Chondrocyte (in vitro differentiated cells): ENCODE results near the gene MICALL2. TPM values are rescaled to one million over a fixed set of nuclear protein-coding genes. Genes with fewer than 3 reads are reported as not detected.
A peak's percentile ranks its signal among the peaks of the same experiment; 100 is the strongest.

Source experiments
- DNase-seq: peaks from one replicate; pipeline ENCODE4 v3.0.0; 2021; ENCODE audit warnings: mixed read lengths, low spot score
- H3K27ac Mint-ChIP-seq: one replicate; pipeline ENCODE4 v1.8.0; 2021; ENCODE audit warnings: mild to moderate bottlenecking, moderate library complexity, mixed read lengths; ENCODE audit not compliant: unreplicated experiment
- H3K27me3 Mint-ChIP-seq: 2 replicates; pipeline ENCODE4 v1.8.0; 2021; ENCODE audit warnings: low read depth, mixed read lengths
- H3K36me3 Mint-ChIP-seq: 2 replicates; pipeline ENCODE4 v1.8.0; 2021; ENCODE audit warnings: low read depth, mixed read lengths
- H3K4me1 Mint-ChIP-seq: 2 replicates; pipeline ENCODE4 v1.8.0; 2021; ENCODE audit warnings: low read depth, mild to moderate bottlenecking, mixed read lengths
- H3K4me3 Mint-ChIP-seq: one replicate; pipeline ENCODE4 v1.8.0; 2021; ENCODE audit warnings: mild to moderate bottlenecking, moderate library complexity, mixed read lengths; ENCODE audit not compliant: unreplicated experiment
- H3K9me3 Mint-ChIP-seq: 2 replicates; pipeline ENCODE4 v1.8.0; 2021; ENCODE audit warnings: low read depth, mixed read lengths
- total RNA-seq: library from RNA; stranded (reverse); gene quantifications from 3 replicates; pipeline ENCODE4 v1.2.1, GENCODE V29; 2021
- TF ChIP-seq, protein P1 (sequence below): fragments of 200-600 bp; sonication (generic); IDR thresholded peaks from 2 replicates; pipeline ENCODE4 v1.5.0; 2021; ENCODE audit warnings: antibody characterized with exemption, mild to moderate bottlenecking, moderate library complexity

Gene MICALL2
- total RNA-seq, 1 donor from 2014 or later = 44.5 TPM

GRCh38 chr7:1436608-1437007 lies 22.7 kb downstream of the MICALL2 start:
- TF ChIP-seq, protein P1, sequence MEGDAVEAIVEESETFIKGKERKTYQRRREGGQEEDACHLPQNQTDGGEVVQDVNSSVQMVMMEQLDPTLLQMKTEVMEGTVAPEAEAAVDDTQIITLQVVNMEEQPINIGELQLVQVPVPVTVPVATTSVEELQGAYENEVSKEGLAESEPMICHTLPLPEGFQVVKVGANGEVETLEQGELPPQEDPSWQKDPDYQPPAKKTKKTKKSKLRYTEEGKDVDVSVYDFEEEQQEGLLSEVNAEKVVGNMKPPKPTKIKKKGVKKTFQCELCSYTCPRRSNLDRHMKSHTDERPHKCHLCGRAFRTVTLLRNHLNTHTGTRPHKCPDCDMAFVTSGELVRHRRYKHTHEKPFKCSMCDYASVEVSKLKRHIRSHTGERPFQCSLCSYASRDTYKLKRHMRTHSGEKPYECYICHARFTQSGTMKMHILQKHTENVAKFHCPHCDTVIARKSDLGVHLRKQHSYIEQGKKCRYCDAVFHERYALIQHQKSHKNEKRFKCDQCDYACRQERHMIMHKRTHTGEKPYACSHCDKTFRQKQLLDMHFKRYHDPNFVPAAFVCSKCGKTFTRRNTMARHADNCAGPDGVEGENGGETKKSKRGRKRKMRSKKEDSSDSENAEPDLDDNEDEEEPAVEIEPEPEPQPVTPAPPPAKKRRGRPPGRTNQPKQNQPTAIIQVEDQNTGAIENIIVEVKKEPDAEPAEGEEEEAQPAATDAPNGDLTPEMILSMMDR = no peak
- Mint-ChIP-seq H3K4me1 (peaks cover 6% of the 10 kb centered on the region), H3K27me3 (peaks cover 1% of the 10 kb centered on the region), H3K27ac (no peak overlapping the region), H3K36me3 (peaks cover 14% of the 10 kb centered on the region), H3K9me3 (no peaks in the 10 kb centered on the region), H3K4me3 (no peak overlapping the region)
- no peak for DNase-seq

DNA sequence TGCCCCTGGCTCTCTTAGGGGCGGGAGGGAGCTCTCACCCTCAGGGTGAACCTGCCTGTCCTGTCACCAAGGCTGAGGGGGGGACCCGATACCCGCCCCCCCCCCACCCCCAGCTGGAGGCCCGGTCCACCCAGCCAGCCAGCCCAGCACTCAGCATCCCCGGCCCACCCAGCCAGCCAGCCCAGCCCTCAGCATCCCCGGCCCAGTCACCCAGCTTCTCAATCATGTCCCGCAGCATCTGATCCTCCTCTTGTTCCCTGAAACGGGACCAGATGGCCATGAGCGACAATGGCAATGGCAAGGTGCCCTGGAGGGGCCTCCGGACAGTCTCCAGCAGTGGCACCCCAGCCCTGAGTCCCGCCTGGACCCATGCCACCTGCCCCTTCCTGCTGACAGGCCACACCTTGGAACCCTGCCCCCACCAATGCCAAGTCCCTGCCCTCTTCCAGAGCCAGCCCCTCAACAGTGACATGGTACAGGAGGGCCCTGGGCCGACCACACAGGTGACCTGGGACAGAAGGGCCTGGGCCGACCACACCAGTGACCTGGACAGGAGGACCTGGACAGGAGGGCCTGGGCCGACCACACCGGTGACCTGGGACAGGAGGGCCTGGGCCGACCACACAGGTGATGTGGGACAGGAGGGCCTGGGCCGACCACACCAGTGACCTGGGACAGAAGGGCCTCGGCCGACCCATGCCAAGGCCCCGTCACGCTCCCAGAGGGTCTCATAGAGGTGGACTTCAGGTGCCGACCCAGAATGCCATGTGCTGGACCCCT lies 24.2 kb downstream of the MICALL2 start:
- peaks cover 1% of the 10 kb centered on the region for H3K27me3 Mint-ChIP-seq
- H3K4me1 Mint-ChIP-seq = peaks cover 6% of the 10 kb centered on the region
- DNase-seq = no peak
- peaks cover 13% of the 10 kb centered on the region for H3K36me3 Mint-ChIP-seq
- no peaks in the 10 kb centered on the region for H3K9me3 Mint-ChIP-seq
- H3K27ac Mint-ChIP-seq = no peak overlapping the region
- TF ChIP-seq, protein P1 = no peak
- no peak overlapping the region for H3K4me3 Mint-ChIP-seq

DNA sequence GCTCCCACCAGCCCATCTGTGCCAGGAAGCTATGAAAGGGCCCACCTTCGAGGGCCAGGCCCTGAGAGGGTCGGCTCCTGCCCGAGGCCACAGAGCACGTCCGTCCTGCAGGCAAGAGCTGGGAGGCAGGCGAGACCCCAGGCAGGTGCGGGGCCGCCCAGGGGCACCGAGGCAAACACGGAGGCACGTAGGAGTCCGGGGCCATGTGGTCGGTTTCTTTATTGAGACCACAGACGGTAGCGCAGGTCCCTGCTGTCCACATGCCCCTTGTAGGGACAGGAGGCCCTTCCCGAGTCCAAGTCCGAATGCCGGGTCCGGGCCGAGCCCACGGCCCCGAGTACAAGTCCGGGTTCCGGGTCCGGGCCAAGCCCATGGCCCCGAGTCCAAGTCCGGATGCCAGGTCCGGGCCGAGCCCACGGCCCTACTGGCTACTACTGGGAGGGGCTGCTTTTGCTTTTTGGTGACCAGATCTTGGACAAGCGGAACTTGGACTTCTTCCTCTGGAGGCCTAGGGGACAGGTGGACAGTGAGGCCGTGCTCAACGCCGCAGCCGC lies 25.0 kb downstream of the MICALL2 start:
- no peaks in the 10 kb centered on the region for H3K9me3 Mint-ChIP-seq
- TF ChIP-seq, protein P1 = no peak
- H3K4me1 Mint-ChIP-seq = peaks cover 6% of the 10 kb centered on the region
- H3K4me3 Mint-ChIP-seq = no peak overlapping the region
- H3K27ac Mint-ChIP-seq = no peak overlapping the region
- H3K36me3 Mint-ChIP-seq = peaks cover 10% of the 10 kb centered on the region
- peaks cover 1% of the 10 kb centered on the region for H3K27me3 Mint-ChIP-seq
- no peak for DNase-seq

DNA sequence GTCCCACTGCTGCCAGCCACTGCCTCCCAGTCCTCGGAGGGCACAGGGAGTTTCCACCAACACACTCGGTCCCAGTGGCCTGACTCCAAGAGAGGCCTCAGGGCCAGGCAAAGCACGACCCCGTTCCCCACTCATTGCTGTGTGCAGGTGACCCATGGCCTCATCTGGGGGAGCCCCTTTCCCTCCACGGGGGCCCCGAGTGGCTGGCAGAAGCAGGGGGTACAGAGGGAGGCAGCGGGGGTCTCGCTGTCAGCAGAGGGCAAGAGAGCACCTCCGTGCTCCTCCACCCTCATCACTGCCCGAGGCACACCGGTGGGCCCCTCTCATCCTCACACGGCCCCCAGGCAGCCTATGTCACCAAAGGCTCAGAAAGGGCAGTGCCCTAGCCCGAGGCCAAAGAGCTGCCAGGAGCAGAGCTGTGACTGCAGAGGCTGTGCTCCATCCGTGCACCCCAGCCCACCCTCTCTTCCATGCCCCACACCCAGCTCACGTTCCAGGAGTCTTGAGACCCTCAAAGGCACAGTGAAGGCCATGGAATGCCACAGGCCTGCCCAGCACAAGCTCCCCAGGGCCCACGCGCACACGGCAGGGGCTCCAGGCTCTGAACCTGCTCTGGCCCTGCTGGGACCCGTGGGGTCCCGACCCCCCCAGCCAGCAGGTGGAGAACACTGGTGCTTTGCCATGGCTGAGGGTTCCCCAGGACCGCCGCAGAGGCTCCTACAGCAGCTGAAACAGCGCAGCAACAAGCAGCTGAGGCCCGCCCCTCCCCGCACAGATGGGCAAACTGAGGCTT lies 25.9 kb downstream of the MICALL2 start:
- Mint-ChIP-seq H3K9me3 (no peaks in the 10 kb centered on the region), H3K27me3 (peaks cover 1% of the 10 kb centered on the region), H3K4me1 (peaks cover 6% of the 10 kb centered on the region), H3K36me3 (peaks cover 8% of the 10 kb centered on the region), H3K4me3 (no peak overlapping the region), H3K27ac (no peak overlapping the region)
- no peak for DNase-seq
- TF ChIP-seq, protein P1 = no peak

DNA sequence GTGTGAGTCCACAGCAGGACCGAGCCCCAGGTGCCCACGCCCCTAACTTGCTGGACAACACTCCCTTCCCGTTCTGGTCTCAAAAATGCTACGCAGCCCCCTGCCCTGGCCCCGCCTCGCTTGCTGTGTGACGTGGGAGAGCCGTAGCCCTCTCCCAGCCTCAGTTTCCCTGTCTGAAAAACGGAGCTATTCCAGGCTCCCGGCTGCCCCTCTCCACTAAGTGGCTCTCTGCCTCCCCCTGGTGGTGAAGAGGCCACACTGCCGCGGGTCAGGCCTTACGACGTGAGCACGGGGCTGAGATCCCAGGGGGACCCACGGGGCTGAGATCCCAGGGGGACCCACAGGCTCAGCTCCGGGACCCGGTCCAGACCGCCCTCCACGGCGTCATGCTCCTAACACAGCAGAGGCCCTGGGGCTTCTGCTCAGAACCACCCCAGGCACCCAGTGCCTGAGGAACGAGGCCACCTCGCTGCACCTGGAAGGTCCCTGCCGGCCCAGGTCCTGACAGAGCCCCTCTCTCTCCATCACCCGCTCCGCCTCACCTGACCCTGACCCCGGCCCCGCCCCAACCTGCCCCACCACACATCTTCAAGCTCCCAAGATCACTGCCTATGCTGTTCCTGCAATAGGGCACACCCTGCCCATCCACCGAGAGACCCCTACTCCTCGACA lies 26.7 kb downstream of the MICALL2 start:
- Mint-ChIP-seq H3K4me1 (peaks cover 6% of the 10 kb centered on the region), H3K9me3 (no peaks in the 10 kb centered on the region), H3K36me3 (peaks cover 8% of the 10 kb centered on the region), H3K27me3 (peaks cover 1% of the 10 kb centered on the region), H3K27ac (no peak overlapping the region), H3K4me3 (no peak overlapping the region)
- TF ChIP-seq, protein P1 = peak; percentile 96
- no peak for DNase-seq
